Esophagus squamous epithelium (tissue), 4 donors: ENCODE data around the gene ZBTB38.

Experiments
- POLR2A ChIP-seq, 4 donors: fragments of 450-650 bp; IDR thresholded peaks; one replicate each; pipeline ENCODE4 v1.6.1; 2017; ENCODE audit warnings: antibody characterized with exemption in 4 of 4, mild to moderate bottlenecking in 4 of 4, moderate library complexity in 3 of 4
- TF ChIP-seq, protein P1 (sequence below), 6 experiments: fragments of 450-650 bp in 4 of 6; fragments of 200-600 bp in 2 of 6; sonication (generic) in 2 of 6; IDR thresholded peaks; one replicate each; pipeline ENCODE4 v1.5.1; 2016 to 2019; ENCODE audit warnings: antibody characterized with exemption in 6 of 6, mild to moderate bottlenecking in 4 of 6, moderate library complexity in 4 of 6

DNA sequence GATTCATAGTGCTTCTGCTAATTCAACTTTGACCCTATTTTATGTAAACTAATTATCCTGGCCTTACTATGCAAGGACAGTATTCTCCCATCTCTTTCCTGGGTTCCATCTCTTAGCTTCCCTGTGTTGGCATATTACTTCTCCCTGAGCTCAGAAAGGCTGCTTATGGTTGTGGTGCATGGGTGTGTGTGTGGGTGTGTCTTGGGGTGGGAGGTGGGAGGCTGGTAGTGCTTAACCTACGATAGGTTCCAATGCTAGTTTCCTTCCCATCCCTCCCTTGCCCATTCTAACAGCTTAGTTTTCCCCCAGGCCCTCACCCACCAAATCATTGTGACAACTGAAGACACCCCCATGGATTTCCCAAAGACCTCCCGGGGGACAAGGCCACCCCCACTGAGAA lies 22.8 kb upstream of the ZBTB38 start:
- TF ChIP-seq POLR2A (IDR thresholded peaks at IDR 0.05), result no peak
- TF ChIP-seq, protein P1, sequence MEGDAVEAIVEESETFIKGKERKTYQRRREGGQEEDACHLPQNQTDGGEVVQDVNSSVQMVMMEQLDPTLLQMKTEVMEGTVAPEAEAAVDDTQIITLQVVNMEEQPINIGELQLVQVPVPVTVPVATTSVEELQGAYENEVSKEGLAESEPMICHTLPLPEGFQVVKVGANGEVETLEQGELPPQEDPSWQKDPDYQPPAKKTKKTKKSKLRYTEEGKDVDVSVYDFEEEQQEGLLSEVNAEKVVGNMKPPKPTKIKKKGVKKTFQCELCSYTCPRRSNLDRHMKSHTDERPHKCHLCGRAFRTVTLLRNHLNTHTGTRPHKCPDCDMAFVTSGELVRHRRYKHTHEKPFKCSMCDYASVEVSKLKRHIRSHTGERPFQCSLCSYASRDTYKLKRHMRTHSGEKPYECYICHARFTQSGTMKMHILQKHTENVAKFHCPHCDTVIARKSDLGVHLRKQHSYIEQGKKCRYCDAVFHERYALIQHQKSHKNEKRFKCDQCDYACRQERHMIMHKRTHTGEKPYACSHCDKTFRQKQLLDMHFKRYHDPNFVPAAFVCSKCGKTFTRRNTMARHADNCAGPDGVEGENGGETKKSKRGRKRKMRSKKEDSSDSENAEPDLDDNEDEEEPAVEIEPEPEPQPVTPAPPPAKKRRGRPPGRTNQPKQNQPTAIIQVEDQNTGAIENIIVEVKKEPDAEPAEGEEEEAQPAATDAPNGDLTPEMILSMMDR (IDR thresholded peaks at IDR 0.05), result no peak
